GM18909 (cell line): ENCODE measurements around the gene GREM2.

Source experiments
- ATAC-seq: cut with Tn5 transposase; IDR thresholded peaks from one replicate; pipeline ENCODE4 v1.9.1; 2021; ENCODE audit warnings: mild to moderate bottlenecking; ENCODE audit not compliant: unreplicated experiment, poor library complexity

GREM2 gene

GRCh38 chr1:240465531-240465940 is 146.4 kb downstream of the GREM2 start:
- no peak for ATAC-seq

DNA sequence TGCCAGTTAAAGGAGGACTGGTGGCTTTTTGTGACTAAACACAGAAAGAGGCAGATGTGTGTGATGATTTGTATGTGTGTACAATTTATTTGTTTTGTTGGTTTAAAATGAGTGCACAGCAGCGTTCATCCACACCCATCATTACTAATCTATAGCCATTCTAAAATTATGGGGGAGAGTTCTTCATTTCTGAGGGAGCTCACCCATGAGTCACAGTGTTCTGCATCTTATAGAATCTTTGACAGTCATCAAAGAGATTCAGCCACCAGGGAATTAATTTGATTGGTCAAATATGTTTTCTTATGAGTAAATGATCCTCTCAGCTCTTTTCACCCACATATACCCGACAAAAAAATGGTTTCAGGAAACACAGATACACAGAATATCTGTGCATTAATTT is 147.9 kb downstream of the GREM2 start:
- no peak for ATAC-seq

DNA sequence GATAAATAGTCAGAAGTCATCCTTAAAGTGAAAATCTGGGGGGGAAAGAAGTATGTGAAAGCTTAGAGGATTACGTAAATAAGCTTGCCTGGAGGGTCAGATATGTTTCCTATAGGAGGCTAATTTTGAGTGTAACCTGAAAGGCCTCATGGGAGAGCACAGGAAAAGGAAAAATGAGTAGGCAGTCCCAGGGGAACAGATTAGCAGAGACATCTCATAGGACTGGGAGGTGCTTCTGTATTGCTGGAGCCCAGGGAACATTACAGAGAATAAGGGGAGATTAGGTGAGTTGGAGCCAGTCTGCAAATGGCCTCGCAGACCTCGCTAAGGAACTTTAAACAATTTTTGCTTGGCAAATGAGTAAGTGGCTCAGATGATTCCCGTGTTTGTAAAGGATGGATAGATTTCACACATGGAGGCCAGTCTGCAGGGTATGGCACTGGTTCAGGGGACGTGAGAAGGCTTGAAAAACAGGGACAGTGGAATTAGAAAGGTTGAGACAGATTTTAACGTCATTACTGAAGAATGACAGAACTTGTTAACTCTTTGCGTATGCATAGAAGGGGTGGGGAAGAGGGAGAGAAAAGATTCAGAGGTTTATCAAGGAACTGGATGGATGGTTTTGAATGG is 149.1 kb downstream of the GREM2 start:
- no peak for ATAC-seq

- no peak for ATAC-seq
These were observed 149.7 kb downstream of the GREM2 start for GRCh38 chr1:240462277-240462676.

DNA sequence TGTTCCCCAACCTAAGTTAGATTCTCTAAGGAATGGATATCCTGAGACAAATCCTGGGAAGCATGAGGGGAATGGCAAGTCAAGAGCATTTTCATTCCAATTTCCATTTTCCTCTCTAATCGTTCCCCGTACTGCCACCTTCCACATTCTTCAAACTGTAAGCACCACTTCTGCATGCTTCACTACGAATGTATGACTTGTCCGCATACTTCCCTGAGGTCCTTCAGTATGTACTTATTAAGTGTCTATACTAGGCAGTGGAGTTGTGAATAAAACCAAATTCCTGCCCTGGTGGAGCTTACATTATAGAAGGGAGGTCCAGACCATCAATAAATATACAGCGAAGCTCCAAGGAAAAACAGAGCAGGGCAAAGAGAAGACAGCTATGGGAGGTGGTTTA is 154.8 kb downstream of the GREM2 start:
- ATAC-seq, result no peak

DNA sequence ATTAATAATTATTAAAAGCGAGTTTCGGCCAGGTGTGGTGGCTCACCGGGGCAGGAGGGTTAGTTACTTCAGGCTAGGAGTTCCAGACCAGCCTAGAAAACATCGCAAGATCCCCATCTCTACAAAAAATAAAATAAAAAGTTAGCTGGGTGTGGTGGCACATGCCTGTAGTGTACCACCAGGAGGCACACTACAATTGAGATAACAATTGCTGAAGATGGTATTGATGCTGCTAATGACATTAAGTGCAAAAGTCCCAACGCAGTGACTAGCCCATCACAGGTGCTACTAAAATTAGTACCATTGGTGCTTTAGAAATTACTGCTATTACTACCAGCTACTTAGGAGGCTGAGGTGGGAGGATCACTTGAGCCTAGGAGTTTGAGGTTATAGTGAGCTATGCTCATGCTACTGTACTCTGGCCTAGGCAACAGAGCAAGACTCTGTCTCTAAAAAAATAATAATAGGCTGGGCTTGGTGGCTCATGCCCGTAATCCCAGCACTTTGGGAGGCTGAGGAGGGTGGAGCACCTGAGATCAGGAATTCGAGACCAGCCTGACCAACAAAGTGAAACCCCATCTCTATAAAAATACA is 156.6 kb downstream of the GREM2 start:
- ATAC-seq, result no peak

- ATAC-seq, result no peak
These were observed 166.6 kb downstream of the GREM2 start for GRCh38 chr1:240445369-240445768.

DNA sequence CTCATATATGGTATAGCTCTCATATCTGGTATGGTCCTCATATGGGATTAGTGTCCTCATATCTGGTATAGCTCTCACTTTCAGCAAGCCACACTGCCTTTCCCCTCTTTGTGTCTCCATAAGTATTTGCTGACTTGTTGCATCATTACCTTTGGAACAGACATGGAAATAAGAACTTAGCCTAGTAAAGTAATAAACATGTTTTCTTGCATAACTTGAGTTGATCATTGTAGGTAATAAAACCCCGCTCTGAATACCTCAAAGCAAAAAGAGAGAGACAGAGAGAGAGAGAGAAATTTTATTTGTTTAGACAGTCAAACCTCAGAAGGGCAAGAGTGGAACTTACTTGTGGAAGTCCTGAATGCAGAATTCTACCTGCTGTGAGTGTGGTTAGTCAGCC is 170.3 kb downstream of the GREM2 start:
- no peak for ATAC-seq
